GM08714 (cell line): ENCODE measurements around the gene TMEM184C.

Experiments
- H3K4me3 ChIP-seq: fragments of 200-500 bp; sonication (Bioruptor generic); 2 replicates; pipeline ENCODE4 v1.5.1; 2014; ENCODE audit warnings: mild to moderate bottlenecking, low read length, inconsistent platforms
- ZNF274 ChIP-seq: IDR thresholded peaks from 2 replicates; pipeline ENCODE4 v1.6.1; 2012; ENCODE audit warnings: mild to moderate bottlenecking, low read depth, low read length

Gene TMEM184C

GRCh38 chr4:147709999-147710398 is 92.8 kb downstream of the TMEM184C start:
- TF ChIP-seq ZNF274: no peak
- H3K4me3 ChIP-seq: no peak overlapping the region

GRCh38 chr4:147714575-147715401 is 97.6 kb downstream of the TMEM184C start:
- H3K4me3 ChIP-seq: no peak overlapping the region
- TF ChIP-seq ZNF274: no peak

GRCh38 chr4:147717878-147718277 is 100.7 kb downstream of the TMEM184C start:
- TF ChIP-seq ZNF274: no peak
- H3K4me3 ChIP-seq: no peak overlapping the region
